ENCODE data around the gene BIK. TPM values are rescaled to one million over a fixed set of nuclear protein-coding genes. Genes with fewer than 3 reads are reported as not detected.
A peak's percentile ranks its signal among the peaks of the same experiment; 100 is the strongest.

The BIK gene
- total RNA-seq, 2 donors from 2014 or later = 0.63 TPM; not detected in 1

- TF ChIP-seq CTCF (IDR thresholded peaks at IDR 0.05) = peak in 1 of 2 donors; percentile 37
- Histone ChIP-seq H3K9me3 (no peaks in the 10 kb centered on the region), H3K4me3 (peak within 1 kb of the TSS; percentile 53 to 79), H3K36me3 (no peaks in the 10 kb centered on the region), H3K27ac (peak within 1 kb of the TSS; percentile 48 to 69), H3K4me1 (peaks cover 0 to 14% of the 10 kb centered on the region in 2 donors), H3K27me3 (no peaks in the 10 kb centered on the region)
- DNase-seq (ENCODE audit: low spot score) = peak; percentile 85
These were observed 21.4 kb upstream of the BIK start, which contains the start of gene TTLL1 for GRCh38 chr22:43088984-43089717. TSS of gene TTLL1 (minus strand) at chr22:43089391. CDS start at chr22:43075586, 13,805 bp downstream.

GRCh38 chr22:43090130-43090789, 20.3 kb upstream of the BIK start:
- Histone ChIP-seq H3K9me3 (no peaks in the 10 kb centered on the region), H3K36me3 (no peaks in the 10 kb centered on the region), H3K4me3 (no peak overlapping the region), H3K27me3 (no peaks in the 10 kb centered on the region), H3K27ac (peak overlapping the region in 1 of 2 donors; percentile 48), H3K4me1 (peaks cover 0 to 20% of the 10 kb centered on the region in 2 donors)
- peak in 1 of 2 donors; percentile 56 for TF ChIP-seq CTCF (IDR thresholded peaks at IDR 0.05)
- DNase-seq (ENCODE audit: low spot score) = peak; percentile 72

- TF ChIP-seq CTCF (IDR thresholded peaks at IDR 0.05) = no peak
- Histone ChIP-seq H3K4me3 (no peak overlapping the region), H3K9me3 (no peaks in the 10 kb centered on the region), H3K4me1 (peaks cover 0 to 20% of the 10 kb centered on the region in 2 donors), H3K27ac (no peak overlapping the region), H3K36me3 (no peaks in the 10 kb centered on the region), H3K27me3 (no peaks in the 10 kb centered on the region)
- no peak for DNase-seq (ENCODE audit: low spot score)
These were observed 18.5 kb upstream of the BIK start for GRCh38 chr22:43092085-43092484.

- peak; percentile 79 for DNase-seq (ENCODE audit: low spot score)
- H3K4me1 ChIP-seq = peaks cover 0 to 18% of the 10 kb centered on the region in 2 donors
- TF ChIP-seq CTCF (IDR thresholded peaks at IDR 0.05) = no peak
- no peak overlapping the region for H3K4me3 ChIP-seq
- no peaks in the 10 kb centered on the region for H3K36me3 ChIP-seq
- H3K9me3 ChIP-seq = no peaks in the 10 kb centered on the region
- H3K27me3 ChIP-seq = no peaks in the 10 kb centered on the region
- H3K27ac ChIP-seq = peak overlapping the region; percentile 2 to 51
These were observed 16.5 kb upstream of the BIK start for GRCh38 chr22:43094085-43094484.

GRCh38 chr22:43094551-43094950, 16.0 kb upstream of the BIK start:
- peaks cover 0 to 18% of the 10 kb centered on the region in 2 donors for H3K4me1 ChIP-seq
- DNase-seq (ENCODE audit: low spot score) = no peak
- H3K27ac ChIP-seq = peak overlapping the region in 1 of 2 donors; percentile 51
- no peaks in the 10 kb centered on the region for H3K36me3 ChIP-seq
- H3K9me3 ChIP-seq = no peaks in the 10 kb centered on the region
- TF ChIP-seq CTCF (IDR thresholded peaks at IDR 0.05) = no peak
- no peaks in the 10 kb centered on the region for H3K27me3 ChIP-seq
- H3K4me3 ChIP-seq = no peak overlapping the region

All from right atrium auricular region (tissue), 2 donors.